Neutrophil (primary cell): ENCODE data around the gene SOX15.

Experiments
- H3K27ac ChIP-seq: fragments of 200-600 bp; sonication (generic); 2 replicates; pipeline ENCODE4 v1.5.1; 2016; ENCODE audit warnings: mild to moderate bottlenecking, moderate library complexity
- H3K27me3 ChIP-seq: fragments of 200-600 bp; sonication (generic); 2 replicates; pipeline ENCODE4 v1.6.0; 2016; ENCODE audit warnings: mild to moderate bottlenecking
- H3K36me3 ChIP-seq: fragments of 200-600 bp; sonication (generic); 2 replicates; pipeline ENCODE4 v1.5.1; 2017
- H3K4me1 ChIP-seq, 2 experiments: fragments of 200-600 bp in 1 of 2; sonication (generic) in 1 of 2; 1 replicate in 1 of 2; 2 replicates in 1 of 2; pipeline versions ENCODE4 v1.5.1 to v1.6.1; 2013 to 2016; ENCODE audit warnings: low read depth in 1 of 2, low read length in 1 of 2, mild to moderate bottlenecking in 1 of 2, moderate library complexity in 1 of 2; ENCODE audit not compliant: control insufficient read depth in 1 of 2, insufficient read depth in 1 of 2
- H3K4me3 ChIP-seq, 2 experiments: fragments of 200-600 bp in 1 of 2; sonication (generic) in 1 of 2; 1 replicate in 1 of 2; 2 replicates in 1 of 2; pipeline ENCODE4 v1.5.1; 2013 to 2016; ENCODE audit warnings: low read depth in 1 of 2, low read length in 1 of 2, mild to moderate bottlenecking in 1 of 2, moderate library complexity in 1 of 2
- H3K9me3 ChIP-seq: fragments of 200-600 bp; sonication (generic); 2 replicates; pipeline ENCODE4 v1.5.1; 2016
- TF ChIP-seq, protein P1 (sequence below): fragments of 200-600 bp; sonication (generic); IDR thresholded peaks from 2 replicates; pipeline ENCODE4 v1.5.1; 2016; ENCODE audit warnings: antibody characterized with exemption

The SOX15 gene

DNA sequence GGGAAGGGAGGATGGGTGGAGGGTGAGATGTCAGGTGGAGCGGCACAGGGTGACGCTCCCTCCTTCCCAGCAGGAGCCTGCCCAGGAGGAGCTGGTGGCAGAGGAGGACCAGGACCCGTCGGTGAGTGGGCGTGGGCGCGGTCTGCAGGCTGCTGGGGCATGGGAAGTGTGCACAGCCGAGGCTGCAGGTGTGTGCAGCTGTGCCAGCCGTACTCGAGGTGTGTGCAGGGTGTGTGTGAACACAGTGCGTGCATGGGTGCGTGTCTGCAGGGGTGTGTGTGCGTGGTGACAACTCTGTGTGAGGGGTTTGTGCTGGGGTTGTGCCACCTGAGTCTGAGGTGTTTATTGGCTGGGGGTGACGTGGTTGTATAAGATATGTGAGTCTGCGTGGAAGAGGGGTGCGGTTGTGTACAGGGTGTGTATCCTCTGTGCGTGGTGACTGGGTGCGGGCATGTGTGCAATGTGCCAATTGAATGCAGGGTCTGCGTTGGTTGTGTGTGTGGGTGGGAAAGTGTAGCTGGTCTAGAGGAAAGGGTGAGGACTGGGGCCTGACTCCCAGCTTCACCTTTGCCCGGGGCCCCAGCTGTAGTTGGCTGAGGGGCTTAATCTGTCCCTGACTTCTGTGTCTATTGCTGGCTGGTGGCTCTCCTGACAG is 40.4 kb downstream of the SOX15 start:
- H3K36me3 ChIP-seq: no peaks in the 10 kb centered on the region
- TF ChIP-seq, protein P1, sequence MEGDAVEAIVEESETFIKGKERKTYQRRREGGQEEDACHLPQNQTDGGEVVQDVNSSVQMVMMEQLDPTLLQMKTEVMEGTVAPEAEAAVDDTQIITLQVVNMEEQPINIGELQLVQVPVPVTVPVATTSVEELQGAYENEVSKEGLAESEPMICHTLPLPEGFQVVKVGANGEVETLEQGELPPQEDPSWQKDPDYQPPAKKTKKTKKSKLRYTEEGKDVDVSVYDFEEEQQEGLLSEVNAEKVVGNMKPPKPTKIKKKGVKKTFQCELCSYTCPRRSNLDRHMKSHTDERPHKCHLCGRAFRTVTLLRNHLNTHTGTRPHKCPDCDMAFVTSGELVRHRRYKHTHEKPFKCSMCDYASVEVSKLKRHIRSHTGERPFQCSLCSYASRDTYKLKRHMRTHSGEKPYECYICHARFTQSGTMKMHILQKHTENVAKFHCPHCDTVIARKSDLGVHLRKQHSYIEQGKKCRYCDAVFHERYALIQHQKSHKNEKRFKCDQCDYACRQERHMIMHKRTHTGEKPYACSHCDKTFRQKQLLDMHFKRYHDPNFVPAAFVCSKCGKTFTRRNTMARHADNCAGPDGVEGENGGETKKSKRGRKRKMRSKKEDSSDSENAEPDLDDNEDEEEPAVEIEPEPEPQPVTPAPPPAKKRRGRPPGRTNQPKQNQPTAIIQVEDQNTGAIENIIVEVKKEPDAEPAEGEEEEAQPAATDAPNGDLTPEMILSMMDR: no peak
- H3K4me3 ChIP-seq: peak overlapping the region; percentile 57 to 72
- H3K27me3 ChIP-seq: peaks cover 34% of the 10 kb centered on the region
- H3K4me1 ChIP-seq: peaks cover 30 to 39% of the 10 kb centered on the region in 2 experiments
- no peaks in the 10 kb centered on the region for H3K9me3 ChIP-seq
- peak overlapping the region; percentile 75 for H3K27ac ChIP-seq

DNA sequence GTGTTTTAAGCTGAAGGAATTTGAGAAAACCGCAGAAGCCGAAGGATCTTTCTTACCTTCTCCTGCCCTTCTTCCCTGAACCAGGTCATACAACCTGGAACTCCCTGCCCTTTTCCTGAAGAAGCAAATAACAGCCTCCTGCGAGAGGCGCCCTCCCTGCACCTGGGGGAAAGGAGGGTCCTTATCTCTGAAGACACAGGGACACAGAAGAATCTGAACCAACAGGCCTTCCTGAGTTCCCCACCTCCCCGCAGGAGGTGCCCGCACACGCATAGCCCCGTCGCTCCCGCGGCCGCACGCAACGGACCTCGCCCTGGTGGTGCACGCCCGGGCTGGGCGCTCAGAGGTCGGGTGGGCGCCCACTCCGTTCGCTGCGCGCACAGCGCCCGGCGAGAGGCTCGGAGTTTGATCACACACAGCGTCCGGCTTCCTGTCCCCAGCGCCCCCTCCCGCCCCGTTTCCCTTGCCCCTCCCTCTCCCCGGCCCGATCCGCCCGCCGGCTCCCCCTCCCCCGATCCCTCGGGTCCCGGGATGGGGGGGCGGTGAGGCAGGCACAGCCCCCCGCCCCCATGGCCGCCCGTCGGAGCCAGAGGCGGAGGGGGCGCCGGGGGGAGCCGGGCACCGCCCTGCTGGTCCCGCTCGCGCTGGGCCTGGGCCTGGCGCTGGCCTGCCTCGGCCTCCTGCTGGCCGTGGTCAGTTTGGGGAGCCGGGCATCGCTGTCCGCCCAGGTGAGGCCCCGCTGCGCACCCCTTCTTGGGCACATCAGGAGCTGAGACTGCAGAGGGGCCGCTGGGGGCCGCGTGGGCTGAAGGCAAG is 41.1 kb downstream of the SOX15 start, which contains the start of gene TNFSF12:
TNFSF12 (plus strand) TSS at position 474 of the 816 bp plus-strand sequence; CDS start at position 570, 96 bp downstream.
- Histone ChIP-seq H3K4me3 (peak within 1 kb of the TSS; percentile 57 to 72), H3K4me1 (peaks cover 28 to 37% of the 10 kb centered on the region in 2 experiments), H3K27ac (peak within 1 kb of the TSS; percentile 75), H3K36me3 (no peaks in the 10 kb centered on the region), H3K27me3 (peaks cover 39% of the 10 kb centered on the region), H3K9me3 (no peaks in the 10 kb centered on the region)
- TF ChIP-seq, protein P1: no peak

GRCh38 chr17:7544911-7545310 is 45.0 kb downstream of the SOX15 start:
- Histone ChIP-seq H3K9me3 (no peaks in the 10 kb centered on the region), H3K36me3 (no peaks in the 10 kb centered on the region), H3K4me3 (no peak overlapping the region), H3K27ac (no peak overlapping the region), H3K4me1 (peaks cover 14 to 18% of the 10 kb centered on the region in 2 experiments), H3K27me3 (peaks cover 36% of the 10 kb centered on the region)
- TF ChIP-seq, protein P1: no peak

- H3K36me3 ChIP-seq: no peaks in the 10 kb centered on the region
- no peak overlapping the region for H3K27ac ChIP-seq
- H3K4me1 ChIP-seq: no peaks in the 10 kb centered on the region
- H3K27me3 ChIP-seq: peaks cover 8% of the 10 kb centered on the region
- TF ChIP-seq, protein P1: no peak
- H3K9me3 ChIP-seq: no peaks in the 10 kb centered on the region
- H3K4me3 ChIP-seq: no peak overlapping the region
Observed at GRCh38 chr17:7541074-7541621, 48.7 kb downstream of the SOX15 start.

GRCh38 chr17:7538891-7539545 is 50.9 kb downstream of the SOX15 start:
- Histone ChIP-seq H3K4me3 (no peak overlapping the region), H3K27ac (no peak overlapping the region), H3K4me1 (no peaks in the 10 kb centered on the region), H3K36me3 (no peaks in the 10 kb centered on the region), H3K9me3 (no peaks in the 10 kb centered on the region), H3K27me3 (peaks cover 6% of the 10 kb centered on the region)
- TF ChIP-seq, protein P1: no peak
